Globus pallidus (tissue), 1 donor: ENCODE measurements around the gene LRRC10B.

Source experiments
- DNase-seq: peaks from one replicate; pipeline ENCODE4 v3.0.0-alpha.2; 2015; ENCODE audit warnings: low spot score

LRRC10B gene

DNA sequence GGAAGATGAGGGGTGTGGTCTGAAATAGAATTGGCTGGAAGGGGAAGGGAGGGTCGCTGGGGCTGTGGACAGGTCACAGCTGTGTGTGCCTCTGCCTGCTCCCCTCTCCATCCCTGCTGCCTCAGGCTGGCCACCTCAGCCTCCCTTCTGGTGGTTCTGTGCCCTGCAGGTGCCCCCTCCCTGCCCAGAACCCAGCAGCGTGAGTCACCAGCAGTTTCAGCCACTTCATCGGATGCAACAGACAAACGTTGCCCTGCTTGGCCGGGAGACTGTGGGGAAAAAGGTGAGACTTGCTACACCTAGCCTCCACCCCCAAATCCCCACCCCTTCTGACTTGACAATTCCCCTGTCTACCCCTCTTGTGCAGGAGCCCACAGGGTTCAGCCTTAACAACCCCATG, 21.8 kb upstream of the LRRC10B start:
- no peak for DNase-seq

DNA sequence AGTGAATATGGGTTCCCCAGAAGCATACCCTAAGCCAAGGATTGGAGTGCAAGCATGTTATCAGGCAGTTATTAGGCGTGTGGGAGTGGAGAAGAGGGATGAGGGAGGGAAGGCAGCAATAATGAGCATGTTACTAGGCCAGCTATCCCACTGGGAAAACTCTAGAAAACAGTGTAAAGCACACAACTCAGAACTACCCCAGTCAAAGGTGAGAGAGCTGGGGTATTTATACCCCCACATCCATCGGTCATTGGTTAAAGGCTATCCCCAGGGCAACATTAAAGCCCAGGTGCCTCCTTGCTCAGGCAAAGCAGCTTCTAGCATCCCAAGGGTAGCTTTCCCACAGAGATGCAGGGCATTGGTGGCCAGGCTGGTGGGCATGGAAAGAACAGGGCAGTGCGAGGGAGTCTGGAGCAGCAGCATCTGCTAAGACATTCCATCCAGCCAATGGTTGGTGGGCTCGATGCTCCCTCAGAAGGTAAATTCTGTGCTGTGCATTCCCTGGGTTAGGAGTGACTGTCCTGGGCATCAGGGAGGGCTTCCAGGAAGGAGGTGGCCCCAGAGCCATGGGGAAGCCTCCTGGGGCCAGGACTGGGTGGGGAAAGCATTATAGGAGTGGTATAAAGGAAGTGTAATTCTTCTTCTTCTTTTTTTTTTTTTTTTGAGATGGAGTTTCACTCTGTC, 21.1 kb upstream of the LRRC10B start:
- DNase-seq = no peak

DNA sequence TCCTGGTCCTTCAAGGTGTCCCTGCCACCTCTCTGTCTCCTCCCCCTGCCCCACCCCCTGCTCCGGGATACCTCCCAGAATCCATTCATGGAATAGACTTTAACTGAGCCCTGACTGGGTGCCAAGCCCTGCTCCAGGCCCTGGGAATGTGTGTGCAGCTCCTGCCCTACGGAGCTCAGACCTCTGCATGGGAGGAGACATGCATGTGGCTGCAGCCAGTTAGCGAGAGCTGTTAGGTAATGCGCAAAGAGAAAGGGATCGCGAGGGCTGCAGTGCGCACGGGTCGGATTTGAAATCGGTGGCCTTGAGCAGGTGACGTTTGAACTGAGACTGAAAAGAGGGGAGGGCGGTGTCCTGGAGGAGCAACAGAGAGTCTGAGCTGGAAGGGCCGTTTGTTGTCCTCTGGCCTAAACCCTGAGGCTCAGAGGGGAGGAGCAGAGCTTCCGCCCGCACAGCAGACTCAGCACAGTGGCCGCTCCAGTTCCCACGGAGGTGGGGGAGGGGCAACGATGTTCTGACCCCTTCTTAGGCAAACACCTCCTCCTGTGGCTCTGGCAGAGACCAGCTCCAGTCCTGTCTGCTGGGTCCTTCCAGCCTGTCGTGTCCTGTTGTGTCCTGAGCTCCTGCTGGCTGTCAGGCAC, 19.8 kb upstream of the LRRC10B start:
- DNase-seq = no peak

DNA sequence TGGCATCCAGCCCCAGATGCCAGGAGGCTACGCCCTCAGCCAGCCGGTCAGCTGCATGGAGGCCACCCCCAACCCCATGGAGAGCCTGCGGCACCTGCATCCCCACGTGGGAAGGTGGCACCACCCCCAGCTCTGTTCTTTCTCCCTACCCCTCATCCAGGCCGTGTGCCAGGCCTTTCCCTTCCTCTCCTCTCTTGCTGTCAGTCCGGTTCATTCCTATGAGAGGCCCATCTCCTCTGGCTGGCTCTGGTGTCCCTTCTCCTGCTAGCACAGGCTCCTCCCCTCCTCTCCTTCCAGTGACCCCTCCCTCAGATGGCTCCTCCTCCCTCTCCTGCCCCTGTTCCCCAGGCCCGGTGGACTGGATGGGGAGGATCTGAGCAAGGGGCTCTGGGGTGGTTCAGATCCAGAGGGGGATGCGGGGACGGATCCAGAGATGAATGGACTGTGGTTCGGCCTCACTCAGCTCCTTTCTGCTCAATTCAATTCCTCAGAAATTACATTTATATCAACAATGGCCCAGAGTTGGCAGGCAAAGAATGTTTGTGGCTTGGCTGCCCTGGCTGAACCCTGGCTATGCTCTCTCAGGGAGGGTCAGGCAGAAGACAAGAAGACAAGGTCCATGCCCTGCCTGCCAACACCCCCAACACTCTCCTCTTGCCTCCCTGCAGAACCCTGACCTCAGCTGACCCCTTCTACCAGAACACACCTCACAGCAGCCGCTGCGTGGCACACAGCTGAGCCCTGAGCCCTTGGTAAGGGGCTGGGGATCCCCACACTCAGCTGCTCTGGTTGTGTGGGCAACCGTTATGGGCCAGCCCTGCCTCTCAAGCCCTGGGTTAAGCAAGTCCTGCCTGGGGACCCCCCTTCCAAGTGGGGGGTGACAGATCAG, 18.5 kb upstream of the LRRC10B start:
- DNase-seq = no peak

DNA sequence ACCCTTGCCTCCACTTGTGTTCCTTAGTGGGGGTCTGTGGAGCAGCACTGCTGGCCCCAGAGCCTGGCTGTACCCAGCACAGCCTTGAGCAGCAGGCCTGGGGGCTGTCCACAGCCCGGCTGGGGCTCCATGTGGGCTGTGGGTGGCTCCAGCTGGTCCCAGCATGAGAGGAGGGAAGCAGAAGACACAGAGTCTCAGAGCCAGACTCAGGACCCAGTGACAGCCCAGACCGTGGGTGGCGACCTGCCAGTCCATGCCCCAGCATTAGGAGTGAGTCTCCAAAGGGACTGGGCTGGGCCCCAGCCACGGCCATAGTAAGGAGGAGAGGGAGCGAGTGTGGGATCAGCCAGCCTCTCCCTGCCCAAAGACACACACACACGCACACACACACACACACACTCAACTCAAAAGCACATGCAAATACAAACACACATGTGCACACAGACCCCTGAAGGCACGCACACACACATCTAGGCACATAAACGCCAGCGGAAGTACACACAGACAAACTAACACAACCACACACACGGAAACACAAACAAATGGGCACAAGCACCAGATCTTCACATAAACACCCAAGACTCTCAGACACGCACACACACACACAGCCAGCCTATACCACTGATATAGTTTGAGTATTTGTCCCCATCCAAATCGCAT, 16.7 kb upstream of the LRRC10B start:
- DNase-seq = no peak

DNA sequence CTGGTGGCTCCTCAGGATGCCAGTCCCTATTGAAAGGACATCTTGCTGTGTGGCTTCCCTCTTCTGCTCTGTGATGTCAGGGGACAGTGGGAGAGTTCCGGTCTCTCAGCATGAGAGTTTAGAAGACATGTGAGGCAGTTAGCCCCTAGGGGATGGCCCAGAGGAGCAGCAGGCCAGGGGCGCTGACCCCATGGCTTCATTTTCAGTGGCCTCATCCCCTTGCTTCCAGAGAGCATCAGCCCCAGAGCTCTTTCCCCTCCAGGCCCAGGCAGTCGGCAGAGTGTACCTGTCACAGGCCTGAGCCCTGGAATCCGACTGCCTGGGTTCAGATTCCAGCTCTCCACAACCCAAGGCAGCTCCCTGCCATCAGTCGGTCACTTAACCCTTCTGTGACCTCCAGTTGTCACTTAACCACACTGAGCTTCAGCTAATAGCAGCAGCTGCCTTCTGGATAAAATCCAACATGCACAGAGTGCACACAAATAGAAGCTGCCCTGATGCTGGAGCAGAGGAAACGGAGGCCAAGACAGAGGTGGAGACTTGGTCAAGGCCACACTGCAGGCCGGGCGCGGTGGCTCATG, 14.1 kb upstream of the LRRC10B start:
- DNase-seq = no peak

DNA sequence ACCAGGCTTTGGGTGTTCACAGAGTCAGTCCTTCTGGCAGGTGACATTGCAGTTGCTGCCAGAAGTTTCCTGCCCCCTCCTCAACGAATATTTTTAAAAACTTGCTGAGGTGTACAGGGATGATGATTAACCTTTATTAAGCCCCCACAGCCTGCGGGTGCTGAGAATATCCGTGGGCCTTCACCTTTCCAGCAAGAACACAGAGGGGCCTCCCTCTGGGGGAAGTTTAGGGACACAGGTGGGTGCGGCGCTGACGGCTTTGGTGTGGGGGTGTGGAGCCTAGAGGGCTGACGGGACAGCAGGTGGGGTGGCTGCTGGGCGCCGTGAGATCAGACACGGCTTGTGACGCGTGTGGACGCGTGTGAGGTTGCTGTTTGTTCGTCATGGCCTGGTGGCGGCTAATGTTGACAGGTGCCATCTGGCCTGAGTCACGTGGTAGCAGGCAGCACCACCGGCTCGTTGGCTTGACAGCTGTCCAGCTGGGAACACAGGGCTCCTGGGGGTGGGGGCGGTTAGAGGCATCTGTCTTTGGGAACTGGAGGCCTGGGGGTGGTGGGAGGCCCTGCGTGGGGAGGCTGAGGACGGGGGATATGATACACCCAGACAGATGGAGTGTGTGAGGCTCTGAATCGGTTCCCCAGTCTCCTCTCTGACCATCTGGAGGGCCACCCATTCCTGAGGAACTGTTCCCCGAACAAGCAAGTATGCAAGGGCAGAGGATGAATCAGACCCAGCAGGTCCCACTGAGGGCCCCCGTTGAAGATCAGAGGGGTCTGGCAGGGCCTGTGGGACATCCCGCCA, 12.5 kb upstream of the LRRC10B start:
- DNase-seq = no peak

DNA sequence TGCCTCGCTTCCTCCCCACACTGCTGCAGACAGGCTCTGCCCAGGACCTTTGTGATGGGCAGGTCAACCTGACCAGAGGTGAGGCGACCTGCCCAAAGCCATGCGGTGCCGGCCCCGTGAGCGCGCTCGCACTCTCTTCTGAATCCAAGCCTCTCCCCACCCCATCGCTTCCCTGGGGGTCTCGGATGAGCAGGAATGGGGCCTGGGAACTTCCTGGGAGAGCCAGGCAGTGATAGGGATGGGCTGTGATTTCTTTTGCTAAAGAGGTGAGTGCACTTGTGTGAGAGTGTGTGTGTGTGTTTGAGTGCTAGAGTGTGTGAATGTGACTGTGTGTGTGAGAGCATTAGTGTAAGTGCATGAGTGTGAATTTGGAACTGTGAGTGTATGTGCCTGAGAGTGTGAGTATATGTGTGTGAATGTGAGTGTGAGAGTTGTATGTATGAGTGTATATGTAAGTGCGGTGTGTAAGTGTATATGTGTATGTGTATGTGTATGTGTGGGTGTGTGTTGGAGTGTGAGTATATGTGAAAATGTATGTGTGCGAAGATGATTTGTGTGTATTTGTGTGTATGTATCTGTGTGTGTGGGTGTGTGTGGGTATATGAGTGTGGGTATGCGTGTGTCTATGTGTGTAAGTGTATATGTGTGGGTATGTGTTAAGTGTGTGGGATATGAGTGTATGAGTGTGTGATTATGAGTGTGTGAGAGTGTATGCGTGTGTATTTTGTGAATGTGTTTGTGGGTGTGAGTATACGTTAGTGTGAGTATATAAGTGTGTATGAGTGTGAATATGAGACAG, 11.7 kb upstream of the LRRC10B start:
- DNase-seq = no peak

DNA sequence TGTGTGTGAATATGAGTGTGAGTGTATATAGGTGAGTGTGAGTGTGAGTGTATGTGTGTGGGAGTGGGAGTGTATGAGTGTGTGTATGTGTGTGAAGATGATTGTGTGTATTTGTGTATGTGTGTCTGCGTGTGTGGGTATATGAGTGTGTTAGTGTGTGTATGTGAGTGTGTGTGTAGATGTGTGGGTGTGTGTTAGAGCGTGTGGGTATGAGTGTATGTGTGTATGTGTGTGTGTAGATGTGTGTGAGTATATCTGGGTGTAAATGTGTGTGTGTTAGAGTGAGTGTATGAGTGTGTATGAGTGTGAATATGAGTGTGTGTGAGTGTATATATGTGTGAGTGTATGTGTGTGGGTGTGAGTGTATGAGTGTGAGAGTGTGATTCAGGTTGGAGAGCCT, 11.1 kb upstream of the LRRC10B start:
- no peak for DNase-seq

DNA sequence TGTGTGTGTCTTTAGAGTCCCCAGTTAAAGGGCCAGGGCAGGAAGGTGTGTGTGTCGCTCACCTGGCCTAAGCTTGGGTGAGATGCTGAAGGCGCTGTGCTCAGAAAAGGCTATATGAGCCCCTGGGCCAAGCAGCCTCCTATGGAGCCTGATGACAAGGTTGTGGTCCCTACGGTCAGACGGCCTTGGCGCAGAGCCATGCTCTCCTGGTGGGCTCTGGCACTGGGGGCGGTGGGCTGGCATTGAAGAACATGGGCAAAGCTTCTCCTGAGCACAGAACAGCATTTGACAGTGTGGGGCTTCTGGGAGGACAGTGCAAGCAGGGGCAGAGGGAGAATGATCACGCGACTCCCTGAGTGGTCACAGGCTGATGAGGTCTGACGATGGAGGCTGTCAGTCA, 10.7 kb upstream of the LRRC10B start:
- no peak for DNase-seq

DNA sequence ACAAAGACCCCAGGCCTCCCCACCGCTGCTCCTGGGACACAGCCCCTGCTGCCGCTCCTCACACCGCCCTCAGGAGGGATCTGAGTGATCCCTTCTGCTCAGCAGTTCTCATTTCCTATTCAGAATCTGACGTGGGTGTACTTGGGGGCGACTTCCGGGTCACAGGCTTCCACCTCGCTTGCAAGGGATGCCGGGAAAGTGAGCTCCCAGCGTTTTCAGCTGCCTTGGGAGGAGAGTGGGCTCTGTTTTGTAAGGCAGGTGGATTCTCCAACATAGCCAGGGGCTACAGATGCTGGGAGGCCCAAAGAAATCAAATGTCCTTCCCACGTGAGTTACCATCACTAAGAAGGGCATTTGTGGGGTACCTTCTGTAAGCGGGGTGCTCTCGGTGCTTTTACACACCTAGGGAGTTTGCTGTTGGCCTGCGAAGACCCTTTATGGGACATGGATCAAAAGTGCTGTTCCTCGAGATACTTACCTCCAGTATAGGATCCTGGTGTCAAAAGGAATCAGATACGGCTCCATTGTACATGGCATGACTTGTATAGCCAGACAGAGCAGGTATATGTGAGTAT, 9.7 kb upstream of the LRRC10B start:
- no peak for DNase-seq

DNA sequence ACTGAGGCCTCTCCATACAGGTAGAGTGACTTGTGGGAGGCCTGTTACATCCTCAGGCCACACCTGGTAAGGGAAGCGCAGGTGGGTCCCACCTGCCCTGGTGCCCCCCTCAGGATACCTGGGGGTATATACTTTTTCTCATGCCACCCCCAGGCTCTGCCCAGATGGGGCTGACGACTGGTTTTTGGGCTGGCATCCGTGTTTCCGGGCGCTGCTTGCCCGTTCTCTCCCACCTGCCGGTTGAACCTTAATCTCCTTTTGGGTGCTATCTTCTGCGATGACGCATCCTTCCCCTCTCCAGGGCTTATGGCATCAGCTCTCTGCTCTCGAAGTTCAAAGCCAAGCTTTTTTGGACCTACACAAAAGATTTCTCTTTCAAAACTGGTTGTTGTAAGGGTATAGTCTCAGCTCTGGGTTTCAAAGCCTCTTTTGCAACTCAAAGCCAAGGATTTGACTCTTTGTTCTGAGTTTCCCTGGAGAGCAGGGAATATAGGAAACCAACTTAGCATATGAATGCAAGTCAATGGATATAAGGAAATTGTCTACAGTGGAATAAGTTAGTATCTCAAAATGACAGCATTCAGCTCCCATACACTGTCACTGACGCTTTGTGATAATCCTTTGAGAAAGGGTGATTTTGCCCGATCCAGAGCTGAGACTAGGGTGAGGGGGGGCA, 8.6 kb upstream of the LRRC10B start:
- DNase-seq = no peak

DNA sequence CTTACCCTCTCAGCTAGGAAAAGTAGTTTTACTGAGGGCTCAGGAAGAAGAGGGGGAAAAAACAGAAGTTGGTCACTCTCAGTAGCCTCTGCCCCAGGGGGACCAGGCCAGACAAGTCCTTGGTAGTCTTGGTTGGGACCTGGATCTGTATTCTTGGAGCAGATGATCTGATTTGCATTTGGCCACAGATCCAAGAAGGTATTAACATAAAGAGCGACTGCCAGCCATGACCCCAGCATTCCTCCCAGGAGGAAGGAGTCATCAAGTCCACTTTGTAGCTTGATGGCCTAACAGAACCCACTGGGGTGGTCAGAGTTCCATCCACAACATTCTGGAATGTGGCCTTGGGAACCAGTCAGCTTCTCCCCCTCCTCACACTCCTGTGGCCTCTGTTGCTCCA, 6.0 kb upstream of the LRRC10B start:
- no peak for DNase-seq

DNA sequence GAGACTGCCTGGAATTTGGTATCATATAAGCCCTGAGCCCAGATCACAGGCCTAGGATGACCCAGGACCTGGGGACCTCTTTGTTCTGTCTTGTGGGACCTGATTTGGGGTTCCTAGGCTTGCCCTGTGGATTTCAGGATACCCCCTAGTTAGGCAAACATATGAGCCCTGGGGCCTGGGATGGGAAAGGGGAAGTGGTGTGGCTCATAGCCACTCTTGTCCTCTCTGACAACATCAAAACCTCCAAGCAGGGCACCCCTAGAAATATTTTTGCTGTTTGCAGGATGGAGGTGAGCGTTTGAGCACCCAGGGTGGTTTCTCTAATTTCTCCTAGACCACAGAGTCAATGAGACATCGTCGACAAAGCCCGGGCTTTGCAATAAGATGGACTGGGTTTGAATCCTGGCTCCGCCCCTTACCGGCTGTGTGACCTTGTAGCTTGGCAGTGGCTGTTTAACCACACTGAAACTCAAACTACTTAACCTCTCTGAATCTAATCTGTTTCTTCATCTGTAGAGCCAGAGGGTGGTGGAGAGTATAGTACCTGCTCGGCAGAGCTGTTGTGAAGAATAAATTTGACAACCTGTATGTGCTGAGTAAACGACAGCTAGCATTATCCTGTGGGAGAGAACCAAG, 5.3 kb upstream of the LRRC10B start:
- DNase-seq = no peak

DNA sequence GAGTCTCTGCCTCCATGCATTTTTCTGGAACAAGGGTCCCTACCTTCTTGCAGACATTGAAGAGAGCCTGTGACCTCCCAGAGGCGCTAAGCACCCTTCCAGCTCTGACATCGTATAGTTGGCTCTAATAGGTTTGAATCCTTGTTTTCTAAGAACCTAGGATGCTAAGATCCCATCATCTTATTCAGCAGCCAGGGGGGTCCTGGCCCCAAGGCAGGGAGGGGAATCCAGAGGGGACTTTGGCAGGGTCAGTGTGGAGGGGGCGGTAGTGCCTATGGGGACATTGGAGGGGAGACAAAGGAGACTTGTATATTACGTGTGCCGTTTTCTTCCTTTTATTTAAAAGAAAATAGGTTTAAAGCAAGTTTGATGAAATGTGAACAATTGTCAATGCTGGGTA, 3.4 kb upstream of the LRRC10B start:
- no peak for DNase-seq

DNA sequence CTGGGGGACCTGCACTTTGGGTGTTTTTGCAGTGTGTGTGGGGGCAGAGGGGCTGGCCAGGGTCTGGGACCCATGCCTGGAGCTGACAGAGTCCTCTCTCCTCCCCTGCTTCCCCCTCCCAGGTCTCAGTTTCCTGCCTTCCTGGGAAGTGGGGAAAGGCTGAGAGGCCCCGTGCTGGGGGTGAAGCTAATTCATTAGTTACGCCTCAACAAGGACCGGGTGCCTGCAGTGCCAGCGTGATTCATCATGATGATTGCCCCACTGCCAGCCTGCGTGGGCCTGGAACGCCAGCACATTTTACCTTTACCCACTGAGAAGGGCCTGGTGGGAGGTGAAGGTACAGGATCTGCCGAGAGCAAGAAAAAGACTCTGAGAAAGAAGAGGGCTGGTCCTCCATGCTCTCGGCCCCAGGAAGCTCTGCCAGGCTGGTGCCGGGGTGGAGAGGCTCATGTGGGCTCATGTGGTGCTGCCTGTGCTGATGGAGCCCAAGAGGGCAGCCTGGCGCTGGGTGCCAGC, 2.9 kb upstream of the LRRC10B start:
- DNase-seq = no peak

DNA sequence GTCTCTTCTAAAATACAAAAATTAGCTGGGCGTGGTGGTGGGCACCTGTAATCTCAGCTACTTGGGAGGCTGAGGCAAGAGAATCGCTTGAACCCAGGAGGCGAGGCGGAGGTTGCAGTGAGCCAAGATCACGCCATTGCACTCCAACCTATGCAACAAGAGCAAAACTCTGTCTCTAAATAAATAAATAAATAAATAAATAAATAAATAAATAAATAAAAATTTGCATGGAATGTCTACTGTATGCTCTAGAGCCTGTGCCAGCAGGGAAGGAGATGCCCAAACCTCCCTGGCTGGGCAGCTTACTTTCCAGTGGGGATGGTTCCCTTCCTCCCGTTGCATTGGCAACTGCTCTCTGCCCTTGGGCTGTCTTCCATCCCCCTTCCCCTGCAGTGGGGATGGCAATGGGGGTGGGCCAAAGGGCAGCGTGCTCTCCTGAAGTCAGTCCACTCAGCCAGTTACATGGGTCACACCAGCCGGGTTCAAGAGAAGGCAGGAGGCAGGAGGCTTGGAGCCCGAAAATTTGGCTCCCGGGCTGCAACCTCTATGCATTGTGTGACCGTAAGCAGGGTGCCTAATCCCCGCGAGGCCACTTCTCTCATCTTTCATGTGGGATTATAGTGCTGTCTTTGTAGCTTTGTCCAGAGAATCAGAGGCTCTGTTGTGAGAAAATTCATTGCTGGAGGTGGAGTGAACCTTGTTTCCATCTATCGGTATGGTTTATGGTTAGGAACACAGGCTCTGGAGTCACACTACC, 1.4 kb upstream of the LRRC10B start:
- DNase-seq = no peak
